Colonic mucosa (tissue), 4 donors: ENCODE results near the gene PPM1N. TPM values are rescaled to one million over a fixed set of nuclear protein-coding genes. Genes with fewer than 3 reads are reported as not detected.

Experiments used
- DNase-seq: peaks from one replicate; pipeline ENCODE4 v3.0.0-alpha.2; 2020
- H3K27ac ChIP-seq: fragments of 200-600 bp; one replicate; pipeline ENCODE4 v1.8.0; 2021
- H3K27me3 ChIP-seq: fragments of 200-600 bp; one replicate; pipeline ENCODE4 v1.8.0; 2021
- H3K36me3 ChIP-seq: fragments of 200-600 bp; one replicate; pipeline ENCODE4 v1.8.0; 2021
- H3K4me1 ChIP-seq: fragments of 200-600 bp; one replicate; pipeline ENCODE4 v1.8.0; 2021; ENCODE audit warnings: mild to moderate bottlenecking
- H3K4me3 ChIP-seq: fragments of 200-600 bp; one replicate; pipeline ENCODE4 v1.8.0; 2021
- H3K9ac ChIP-seq, 2 donors: one replicate each; pipeline ENCODE4 v1.7.0; 2013; ENCODE audit warnings: control low read depth in 2 of 2, low read depth in 2 of 2, low read length in 2 of 2
- H3K9me3 ChIP-seq: fragments of 200-600 bp; one replicate; pipeline ENCODE4 v1.8.0; 2021
- intact Hi-C: fragments of 100-400 bp; cut with DNase I; formaldehyde crosslinking; loops from one replicate; pipeline ENCODE4 v1.14.1; 2022
- total RNA-seq, 2 donors: library from RNA; stranded (reverse); fragmentation: NEBNext Ultra II Directional in 1 of 2; extraction: Animal tissue kit (Norgen Biotek cat#: 25700) in 1 of 2; gene quantifications; one replicate each; pipeline ENCODE4 v1.2.1, GENCODE V29; 2021
- TF ChIP-seq, protein P1 (sequence below): fragments of 200-600 bp; IDR thresholded peaks from one replicate; pipeline ENCODE4 v1.8.0; 2022; ENCODE audit warnings: antibody characterized with exemption, mild to moderate bottlenecking
- donor health status: healthy.
- donor health status: DM: no; HTN: no; CAD: no.
- donor health status: DM: no; HTN: no; CAD: no.

PPM1N gene
- total RNA-seq, 2 donors from 2014 or later: 0.67 to 1.7 TPM

- H3K4me1 ChIP-seq: peaks cover 12% of the 10 kb centered on the region
- H3K9me3 ChIP-seq: no peaks in the 10 kb centered on the region
- no peaks in the 10 kb centered on the region for H3K27me3 ChIP-seq
- H3K4me3 ChIP-seq: no peak overlapping the region
- TF ChIP-seq, protein P1, sequence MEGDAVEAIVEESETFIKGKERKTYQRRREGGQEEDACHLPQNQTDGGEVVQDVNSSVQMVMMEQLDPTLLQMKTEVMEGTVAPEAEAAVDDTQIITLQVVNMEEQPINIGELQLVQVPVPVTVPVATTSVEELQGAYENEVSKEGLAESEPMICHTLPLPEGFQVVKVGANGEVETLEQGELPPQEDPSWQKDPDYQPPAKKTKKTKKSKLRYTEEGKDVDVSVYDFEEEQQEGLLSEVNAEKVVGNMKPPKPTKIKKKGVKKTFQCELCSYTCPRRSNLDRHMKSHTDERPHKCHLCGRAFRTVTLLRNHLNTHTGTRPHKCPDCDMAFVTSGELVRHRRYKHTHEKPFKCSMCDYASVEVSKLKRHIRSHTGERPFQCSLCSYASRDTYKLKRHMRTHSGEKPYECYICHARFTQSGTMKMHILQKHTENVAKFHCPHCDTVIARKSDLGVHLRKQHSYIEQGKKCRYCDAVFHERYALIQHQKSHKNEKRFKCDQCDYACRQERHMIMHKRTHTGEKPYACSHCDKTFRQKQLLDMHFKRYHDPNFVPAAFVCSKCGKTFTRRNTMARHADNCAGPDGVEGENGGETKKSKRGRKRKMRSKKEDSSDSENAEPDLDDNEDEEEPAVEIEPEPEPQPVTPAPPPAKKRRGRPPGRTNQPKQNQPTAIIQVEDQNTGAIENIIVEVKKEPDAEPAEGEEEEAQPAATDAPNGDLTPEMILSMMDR: no peak
- H3K9ac ChIP-seq: no peak overlapping the region
- H3K36me3 ChIP-seq: no peaks in the 10 kb centered on the region
- intact Hi-C loops: no loop called here
- DNase-seq: no peak
- H3K27ac ChIP-seq: no peak overlapping the region
Observed at GRCh38 chr19:45471111-45471930, 26.9 kb upstream of the PPM1N start.

- Histone ChIP-seq H3K27me3 (no peaks in the 10 kb centered on the region), H3K27ac (no peak overlapping the region), H3K4me3 (no peak overlapping the region), H3K36me3 (no peaks in the 10 kb centered on the region), H3K9me3 (no peaks in the 10 kb centered on the region), H3K9ac (no peak overlapping the region), H3K4me1 (peaks cover 10% of the 10 kb centered on the region)
- DNase-seq: no peak
- intact Hi-C loops: no loop called here
- TF ChIP-seq, protein P1: no peak
Observed at GRCh38 chr19:45471931-45472562, 26.2 kb upstream of the PPM1N start.

GRCh38 chr19:45472563-45473366 is 25.5 kb upstream of the PPM1N start:
- Histone ChIP-seq H3K36me3 (no peaks in the 10 kb centered on the region), H3K27ac (no peak overlapping the region), H3K4me3 (no peak overlapping the region), H3K9ac (no peak overlapping the region), H3K4me1 (peaks cover 7% of the 10 kb centered on the region), H3K9me3 (no peaks in the 10 kb centered on the region), H3K27me3 (no peaks in the 10 kb centered on the region)
- intact Hi-C loops: no loop called here
- TF ChIP-seq, protein P1: no peak
- DNase-seq: no peak

- intact Hi-C loops: no loop called here
Observed at GRCh38 chr19:45473367-45473681, 24.9 kb upstream of the PPM1N start.

More at GRCh38 chr19:45473367-45473681, 24.9 kb upstream of the PPM1N start:
- Histone ChIP-seq H3K27ac (no peak overlapping the region), H3K4me1 (peaks cover 11% of the 10 kb centered on the region), H3K9ac (no peak overlapping the region), H3K36me3 (no peaks in the 10 kb centered on the region), H3K27me3 (no peaks in the 10 kb centered on the region), H3K9me3 (no peaks in the 10 kb centered on the region), H3K4me3 (no peak overlapping the region)
- TF ChIP-seq, protein P1: no peak
- no peak for DNase-seq
